Measurements from ENCODE around the gene SYNE2. TPM values are rescaled to one million over a fixed set of nuclear protein-coding genes. Genes with fewer than 3 reads are reported as not detected.
"Not testable (repeated sequence)": the region's sequence is repeated elsewhere in the genome, so short reads cannot be mapped to it uniquely, and the experiment has no call there.

The SYNE2 gene
- polyA plus RNA-seq, 3 donors, result 101 to 171 (median 160) TPM

DNA sequence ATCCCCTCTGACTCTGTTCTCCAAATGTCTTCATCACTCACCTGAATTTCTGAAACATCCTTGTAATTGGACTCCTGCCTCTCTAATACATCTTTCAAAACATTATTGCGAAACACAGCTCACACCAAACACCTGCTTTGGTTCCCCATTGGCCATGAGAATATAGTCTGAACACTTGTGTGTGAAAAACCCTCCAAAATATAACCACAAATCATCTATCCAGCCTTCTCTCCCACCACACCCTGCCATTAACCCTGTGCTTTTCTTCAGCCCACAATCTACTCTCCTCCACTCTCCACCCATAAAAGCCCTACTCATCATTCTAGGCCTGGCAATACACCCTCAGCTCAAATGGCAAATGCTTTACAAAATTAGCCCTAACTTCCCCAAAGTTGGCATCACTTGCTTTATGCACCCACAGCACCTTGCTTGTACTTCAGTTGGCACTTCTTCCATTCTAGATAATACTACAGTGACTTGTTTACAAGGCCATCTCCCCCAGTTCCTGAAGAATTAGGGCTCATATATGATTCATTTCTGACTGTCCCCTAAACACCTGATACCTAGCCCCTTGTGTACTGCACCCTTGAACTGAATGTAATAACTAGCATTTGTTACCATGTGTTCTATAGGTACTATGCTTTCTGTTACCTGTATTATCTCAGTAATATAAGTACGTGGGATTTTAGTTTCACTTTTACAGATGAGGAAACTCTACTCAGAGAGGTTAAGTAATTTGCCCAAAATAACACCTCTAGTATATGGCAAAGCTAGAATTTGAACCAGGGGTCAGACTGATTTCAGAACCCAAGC, 17.3 kb downstream of the SYNE2 start:
- DNase-seq, result not testable (repeated sequence)

DNA sequence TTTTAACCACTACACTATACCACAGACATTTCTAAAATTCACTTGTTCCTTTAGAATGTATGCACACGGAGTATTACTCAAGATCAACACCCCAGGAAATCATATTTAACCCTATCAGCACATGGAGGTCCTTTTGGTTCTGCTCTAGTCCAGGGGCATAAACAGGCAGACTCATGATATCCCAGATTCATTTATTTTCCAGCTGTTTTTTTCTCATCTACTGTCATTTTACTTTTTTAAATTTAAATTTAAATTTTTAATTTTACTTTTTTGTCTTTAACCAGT, 17.9 kb downstream of the SYNE2 start:
- not testable (repeated sequence) for DNase-seq

DNA sequence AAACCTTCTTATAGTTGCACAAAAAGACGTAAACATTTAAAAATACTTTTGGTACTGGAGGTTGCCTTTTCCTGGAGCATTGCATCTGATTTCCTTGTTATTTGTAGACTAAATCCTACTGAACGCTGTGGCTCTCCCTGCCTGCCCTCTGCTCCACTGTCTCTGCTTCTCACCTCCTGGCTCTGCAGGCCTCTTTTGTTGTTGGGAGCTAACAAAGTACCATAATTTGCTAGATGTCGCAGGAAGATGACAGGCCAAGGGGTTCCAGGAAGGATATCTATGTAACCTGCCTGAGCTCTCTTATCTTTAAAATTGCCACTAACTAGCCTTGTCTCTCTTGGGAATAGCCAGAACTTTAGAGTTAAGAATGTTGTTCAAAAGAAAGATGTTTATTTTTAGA, 21.4 kb downstream of the SYNE2 start:
- DNase-seq, result no peak

DNA sequence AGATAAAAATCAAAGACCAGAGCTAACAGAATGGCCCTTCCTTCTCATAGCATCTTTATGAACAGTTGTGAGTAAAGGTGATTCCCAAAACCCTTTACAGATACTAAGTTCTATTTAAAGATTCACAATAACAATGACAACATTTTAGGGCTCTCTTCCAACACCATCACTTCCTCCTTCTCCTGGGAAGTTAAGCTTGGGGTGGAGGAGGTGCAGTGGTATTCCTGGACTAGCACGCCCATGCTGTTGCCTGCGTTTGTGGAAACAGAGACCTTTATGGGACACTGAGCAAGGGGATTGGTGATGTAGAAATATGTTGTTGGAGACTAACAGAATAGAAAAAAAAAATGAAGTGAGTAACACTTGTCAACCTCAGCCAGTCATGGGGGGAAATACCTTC, 22.5 kb downstream of the SYNE2 start:
- DNase-seq, result no peak

DNA sequence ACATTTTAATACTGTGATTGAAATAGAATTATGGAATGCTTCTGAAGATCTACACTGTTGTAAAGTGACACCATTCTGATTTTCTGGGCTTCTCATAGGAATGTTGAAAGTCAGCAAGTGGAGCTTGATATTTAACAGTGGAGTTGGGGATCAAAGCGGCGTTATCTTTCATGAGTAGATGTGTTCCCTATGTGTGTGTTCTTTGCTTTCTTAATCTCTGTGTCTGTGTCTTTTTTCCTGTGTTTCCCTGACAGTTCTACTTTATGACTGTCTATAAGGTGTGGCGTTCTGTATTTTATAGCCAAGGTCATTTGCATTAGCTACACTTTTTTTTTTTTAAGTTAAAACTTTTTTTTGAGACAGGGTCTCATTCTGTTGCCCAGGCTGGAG, 24.7 kb downstream of the SYNE2 start:
- no peak for DNase-seq

DNA sequence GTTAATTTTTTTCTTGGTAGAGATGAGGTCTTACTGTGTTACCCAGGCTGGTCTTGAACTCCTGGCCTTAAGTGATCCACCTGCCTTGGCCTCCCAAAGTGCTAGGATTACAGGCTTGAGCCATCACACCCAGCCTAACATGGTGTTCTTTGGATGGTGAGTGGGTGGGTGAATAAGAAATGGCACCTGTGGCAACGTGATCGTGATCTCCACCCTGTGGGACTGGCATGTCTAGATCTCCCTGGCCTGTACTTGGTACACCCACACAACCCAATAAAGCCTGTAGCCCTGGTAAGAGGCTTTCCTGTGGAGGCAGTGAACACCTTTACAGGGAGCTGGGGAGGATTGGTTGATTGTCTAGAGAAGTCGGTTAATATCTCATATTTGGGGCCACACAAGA, 25.2 kb downstream of the SYNE2 start:
- no peak for DNase-seq

DNA sequence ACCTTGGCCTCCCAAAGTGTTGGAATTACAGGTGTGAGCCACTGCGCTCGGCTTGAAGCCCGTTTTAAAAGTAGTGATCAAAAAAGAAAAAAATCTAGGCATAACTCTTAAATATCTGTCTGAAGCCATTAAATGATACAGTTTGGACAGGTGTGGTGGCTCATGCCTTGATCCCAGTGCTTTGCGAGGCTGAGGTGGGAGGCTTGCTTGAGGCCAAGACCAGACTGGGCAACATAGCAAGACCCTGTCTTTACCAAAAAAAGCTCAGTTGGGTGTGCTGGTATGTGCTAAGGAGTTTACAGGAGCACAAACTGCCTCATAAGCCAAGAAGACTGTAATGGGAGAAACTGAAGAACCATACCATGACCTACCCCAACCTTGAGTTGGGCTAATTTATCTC, 26.0 kb downstream of the SYNE2 start:
- DNase-seq, result no peak

DNA sequence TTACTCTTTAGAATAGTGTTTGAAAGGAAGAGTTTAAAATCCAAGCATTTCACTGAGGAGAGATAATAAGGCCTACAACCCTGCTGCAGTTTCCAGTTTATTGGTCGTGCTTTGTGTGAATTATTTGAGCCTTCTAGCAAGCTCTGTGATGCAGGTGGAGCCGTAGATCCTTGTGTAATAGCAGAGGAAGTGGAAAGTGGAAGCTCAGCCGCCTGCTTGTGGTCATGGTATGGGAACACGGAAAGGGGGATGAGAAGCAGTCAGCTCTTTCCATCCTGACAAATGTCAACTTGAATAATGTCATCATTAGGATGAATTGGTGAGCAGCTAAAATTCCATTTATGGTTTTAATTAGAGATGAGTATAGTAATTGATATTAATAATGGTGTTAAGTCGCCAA, 29.1 kb downstream of the SYNE2 start:
- no peak for DNase-seq

DNA sequence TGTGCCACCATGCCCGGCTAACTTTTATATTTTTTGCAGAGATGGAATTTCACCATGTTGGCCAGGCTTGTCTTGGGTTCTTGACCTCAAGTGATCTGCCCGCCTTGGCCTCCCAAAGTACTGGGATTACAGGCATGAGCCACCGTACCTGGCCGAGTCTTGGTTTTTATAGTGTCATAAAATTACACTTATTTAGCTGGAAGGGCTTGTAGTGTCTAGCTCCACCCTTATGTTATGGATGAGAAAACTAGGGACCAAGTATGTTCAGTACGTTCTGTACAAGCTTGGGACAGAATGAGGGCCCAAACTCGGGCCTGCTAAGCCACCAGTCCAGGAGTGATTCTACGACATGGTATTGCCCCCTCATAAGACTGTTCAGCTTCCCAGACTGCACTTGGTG, 35.1 kb downstream of the SYNE2 start:
- DNase-seq, result no peak

DNA sequence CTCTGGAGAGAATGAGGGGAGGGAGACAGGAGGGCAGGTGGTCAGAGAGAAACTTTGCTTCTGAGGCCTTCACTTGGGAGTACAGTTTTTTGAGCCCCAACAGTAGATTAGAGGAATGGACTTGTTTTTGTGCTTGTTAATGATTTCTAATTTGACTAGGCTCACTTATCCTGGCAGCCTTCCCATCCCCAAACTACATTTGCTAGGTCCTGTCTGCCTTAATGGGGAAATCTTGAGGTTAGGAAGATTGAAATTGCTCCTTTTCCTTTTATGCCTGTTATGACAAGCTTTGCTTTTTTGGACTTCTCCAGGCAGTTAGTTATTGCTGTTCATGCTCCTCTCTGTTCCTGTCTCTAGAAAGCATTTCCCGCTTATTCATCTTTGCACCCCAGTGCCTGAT, 37.7 kb downstream of the SYNE2 start:
- no peak for DNase-seq

DNA sequence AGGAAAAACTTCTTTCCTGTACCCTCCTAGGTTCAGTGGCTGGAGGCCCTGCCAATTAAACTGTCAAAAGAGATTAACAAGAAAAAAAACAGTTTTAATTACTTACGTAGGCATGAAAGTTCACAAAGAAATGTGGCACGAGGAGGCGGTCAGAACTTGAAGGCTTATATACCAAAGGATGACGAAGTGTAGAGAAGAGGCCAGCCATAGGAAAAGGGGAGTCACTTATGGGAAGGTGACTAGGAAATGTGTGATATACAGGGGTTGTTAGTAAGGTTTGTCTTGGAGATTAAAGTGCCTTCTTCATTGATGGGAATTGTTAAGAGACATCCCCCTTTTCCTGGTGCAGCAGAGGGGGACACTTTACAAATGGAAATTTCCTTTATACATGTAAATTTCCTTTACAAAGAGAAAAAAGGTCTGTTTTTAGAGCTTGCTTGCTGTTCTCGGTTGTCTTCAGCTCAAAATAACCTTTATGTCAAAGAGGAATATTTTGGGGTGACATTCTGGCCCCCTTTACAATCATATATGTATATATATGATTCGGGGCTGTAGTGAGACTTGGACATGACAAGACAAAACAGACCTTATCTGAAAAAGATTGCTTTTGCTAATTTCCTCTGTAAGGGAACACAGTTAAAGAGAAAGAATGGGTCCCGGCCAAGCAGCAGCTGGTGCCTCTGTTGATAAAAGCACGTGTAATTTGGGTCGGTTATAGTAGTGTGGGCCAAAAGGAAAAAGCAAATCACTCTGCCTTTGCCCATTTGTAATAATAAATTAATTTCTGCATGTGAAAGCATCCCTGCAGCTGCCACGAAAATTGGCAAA, 38.6 kb downstream of the SYNE2 start:
- DNase-seq, result peak; percentile 50

DNA sequence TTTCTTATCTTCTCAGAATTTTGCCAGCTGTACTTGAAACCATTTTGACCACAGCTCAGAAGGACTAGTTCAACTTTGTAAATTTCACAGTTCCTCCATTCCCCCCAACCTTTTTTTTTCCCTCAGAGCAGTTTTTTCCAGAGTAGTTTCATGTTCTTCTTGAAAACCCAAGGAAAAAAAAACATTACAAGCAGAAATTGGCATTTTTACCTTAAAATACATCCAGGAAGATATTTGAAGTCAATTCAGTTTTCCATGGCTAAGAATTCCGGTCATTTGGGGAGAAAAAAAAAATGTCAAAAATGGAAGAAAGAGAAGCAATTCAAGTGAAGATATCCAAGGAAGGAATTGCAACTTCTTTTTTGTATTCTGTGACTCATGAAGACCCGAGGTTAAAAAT, 39.5 kb downstream of the SYNE2 start:
- DNase-seq, result no peak

DNA sequence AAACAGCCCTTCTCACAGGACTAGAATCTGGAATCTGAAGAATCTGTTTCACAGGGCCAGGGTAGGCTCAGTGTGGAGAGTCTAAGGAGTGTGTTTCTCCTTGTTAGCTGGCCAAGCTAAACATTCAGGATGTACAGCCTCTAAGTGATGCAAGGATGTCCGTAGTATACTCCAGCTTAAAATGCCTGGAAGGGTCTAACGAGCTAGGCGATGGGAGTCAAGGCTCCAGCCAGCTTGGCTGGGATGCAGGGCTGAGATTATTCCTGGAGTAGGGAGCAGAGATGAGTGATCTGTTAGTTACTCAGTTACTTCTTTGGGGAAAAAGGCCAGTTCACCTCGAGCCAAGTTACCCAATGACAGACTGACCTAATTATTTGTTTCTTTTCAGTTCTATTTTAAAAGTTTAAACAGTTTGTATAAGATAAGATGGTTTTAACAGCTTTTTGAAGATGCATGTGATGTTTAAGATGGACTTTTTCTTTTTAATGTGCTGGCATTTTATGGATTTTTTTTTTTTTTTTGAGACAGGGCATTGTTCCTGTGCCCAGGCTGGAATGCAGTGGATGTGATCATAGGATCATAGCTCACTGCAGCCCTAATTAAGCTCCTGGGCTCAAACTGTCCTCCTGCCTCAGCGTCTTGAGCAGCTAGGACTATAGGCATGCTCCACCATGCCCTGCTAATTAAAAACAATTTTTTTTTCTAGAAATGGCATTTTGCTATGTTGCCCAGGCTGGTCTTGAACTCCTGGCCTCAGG, 41.1 kb downstream of the SYNE2 start:
- DNase-seq, result no peak

DNA sequence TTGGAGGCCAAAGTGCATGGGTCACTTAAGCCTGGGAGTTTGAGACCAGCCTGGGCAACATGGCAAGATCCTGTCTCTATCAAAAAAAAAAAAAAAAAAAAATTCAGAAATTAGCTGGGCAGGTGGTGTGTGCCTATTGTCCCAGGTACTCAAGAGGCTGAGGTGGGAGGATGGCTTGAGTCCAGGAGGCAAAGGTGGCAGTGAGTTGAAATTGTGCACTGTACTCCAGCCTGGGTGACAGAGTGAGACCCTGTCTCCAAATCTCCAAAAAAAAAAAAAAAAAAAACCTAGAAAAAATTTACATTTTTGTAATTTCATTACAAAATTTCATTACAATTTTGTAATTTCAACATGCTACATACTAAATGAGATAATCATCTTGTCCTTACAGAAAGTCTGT, 42.7 kb downstream of the SYNE2 start:
- no peak for DNase-seq

DNA sequence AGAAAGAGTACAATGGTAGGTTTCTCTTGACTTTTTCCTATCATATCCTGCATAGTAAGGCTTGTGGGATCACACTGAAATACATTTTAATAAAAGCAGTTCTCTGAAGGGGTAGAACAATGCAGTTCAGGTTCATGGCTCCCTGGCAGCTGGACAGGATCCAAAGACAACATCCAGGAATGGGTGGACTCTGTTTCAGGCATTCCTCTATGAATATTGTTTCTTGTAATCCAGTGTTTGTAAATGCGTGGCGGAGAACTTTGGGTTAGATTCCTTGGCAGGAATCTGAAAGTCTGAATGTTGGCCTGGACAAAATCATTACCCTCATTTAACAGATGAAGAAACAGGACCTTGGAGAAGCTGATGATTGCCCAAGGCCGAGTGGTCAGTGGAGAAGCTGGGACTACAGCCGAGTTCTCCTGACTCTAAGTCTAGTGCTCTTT, 43.5 kb downstream of the SYNE2 start:
- DNase-seq, result peak; percentile 78

DNA sequence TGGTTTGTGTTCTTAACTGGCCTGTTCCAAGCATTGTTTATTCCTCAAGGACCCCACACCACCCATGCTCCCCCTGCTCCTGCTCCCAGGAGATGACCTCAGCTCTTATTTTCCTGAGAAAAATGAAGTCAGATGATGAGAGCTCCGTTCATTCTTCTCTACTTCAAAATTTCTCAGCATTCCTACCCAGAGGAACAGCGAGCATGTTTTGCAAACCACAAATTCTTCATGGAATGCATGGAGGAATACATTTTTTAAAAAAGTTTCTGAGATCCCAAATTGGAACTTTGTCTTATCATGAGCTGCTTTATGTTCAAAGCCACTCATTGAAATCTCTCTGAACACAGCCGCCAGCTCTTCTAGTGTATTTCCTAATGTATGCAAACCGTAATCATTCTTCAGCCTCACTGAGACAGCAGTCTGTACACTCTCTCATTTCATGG, 44.9 kb downstream of the SYNE2 start:
- DNase-seq, result no peak

DNA sequence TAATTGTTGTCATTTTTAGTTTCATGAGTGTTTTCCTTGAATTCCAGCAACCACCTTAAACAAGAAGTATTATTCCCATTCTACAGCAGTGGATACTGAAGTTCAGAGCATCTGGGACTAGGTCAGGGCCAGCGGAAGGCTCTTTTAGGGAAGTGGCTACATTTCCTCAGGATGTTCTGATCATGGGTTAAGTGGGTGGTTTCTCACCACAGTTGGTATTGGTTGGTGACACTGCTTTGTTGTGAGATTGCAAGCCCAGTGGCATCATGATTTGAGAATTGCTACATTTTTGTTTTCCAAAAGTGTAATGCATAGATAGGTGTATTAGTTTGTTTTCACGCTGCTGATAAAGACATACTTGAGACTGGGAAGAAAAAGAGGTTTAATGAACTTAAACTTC, 47.1 kb downstream of the SYNE2 start:
- DNase-seq, result no peak

DNA sequence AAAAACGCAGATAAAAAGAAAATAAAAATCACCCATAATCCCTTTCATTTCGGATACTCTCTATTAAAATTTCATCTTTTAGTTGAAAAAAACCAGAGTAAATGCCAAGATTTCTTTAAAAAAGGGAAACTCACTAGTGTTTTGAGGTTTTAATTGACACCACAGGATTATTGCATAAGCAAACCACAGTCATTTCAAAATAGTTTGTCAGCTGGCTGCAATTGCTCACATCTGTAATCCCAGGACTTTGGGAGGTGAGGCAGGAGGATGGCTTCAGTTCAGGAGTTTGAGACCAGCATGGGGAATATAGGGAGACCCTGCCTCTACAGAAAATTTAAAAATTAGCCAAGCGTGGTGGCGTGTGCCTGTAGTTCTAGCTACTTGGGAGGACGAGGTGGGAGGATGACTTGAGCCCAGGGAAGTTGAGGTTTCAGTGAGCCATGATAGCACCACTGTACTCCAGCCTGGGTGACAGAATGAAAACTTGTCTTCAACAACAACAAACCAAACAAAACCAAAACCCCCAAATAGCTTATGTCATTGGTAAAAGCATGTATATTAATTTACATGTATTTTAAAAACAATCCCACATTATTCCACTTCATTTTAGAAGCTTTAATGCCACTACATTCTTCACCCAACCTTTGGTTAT, 48.8 kb downstream of the SYNE2 start:
- DNase-seq, result no peak

DNA sequence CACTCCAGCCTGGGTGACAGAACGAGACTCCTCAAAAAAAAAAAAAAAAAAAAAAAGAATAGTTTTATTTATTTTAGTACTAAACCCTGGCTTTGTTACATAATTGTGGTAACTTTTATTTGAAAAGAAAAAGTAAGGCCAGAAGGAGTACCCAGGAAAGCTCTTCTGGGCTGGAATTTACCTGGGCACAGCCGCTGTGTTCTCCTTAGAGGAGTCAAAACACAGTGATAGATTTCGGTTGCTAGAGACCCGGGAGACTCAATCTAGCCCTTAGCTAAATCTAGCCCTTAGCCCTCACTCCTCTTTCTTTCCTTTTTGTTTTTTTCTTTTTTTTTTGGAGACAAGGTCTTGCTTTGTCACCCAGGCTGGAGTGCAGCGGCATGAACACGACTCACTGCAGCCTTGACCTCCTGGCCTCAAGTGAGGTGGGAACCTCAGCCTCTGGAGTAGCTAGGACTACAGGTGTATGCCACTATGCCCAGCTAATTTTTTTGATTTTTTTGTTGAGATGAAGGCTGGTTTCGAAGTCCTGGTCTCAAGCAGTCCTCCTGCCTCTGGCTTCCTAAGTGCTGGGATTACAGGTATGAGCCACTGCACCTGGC, 49.7 kb downstream of the SYNE2 start:
- no peak for DNase-seq

DNA sequence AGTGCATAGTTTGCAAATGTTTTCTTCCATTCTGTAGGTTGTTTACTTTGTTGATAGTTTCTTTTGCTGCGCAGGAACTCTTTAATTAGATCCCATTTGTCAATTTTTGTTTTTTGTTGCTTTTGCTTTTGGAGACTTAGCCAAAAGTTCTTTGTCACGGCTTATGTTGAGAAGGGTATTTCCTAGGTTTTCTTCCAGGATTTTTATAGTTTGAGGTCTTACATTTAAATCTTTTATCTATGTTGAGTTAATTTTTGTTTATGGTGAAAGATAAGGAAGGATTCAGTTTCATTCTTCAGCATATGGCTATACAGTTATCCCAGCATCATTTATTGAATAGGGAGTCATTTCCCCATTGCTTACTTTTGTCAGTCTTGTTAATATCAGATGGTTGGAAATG, 51.9 kb downstream of the SYNE2 start:
- no peak for DNase-seq

DNA sequence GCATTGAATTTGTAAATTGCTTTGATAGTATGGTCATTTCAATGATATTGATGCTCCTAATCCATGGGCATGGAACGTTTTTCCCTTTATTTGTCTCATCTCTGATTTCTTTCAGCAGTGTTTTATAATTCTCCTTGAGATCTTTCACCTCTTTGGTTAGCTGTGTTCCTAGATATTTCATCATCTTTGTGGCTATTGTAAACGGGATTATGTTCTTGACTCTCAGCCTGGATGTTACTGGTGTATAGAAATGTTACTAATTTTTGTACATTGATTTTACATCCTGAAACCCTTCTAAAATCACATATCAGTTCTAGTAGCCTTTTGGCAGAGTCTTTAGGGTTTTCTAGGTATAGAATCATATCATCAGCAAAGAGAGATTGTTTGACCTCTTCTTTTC, 52.6 kb downstream of the SYNE2 start:
- no peak for DNase-seq
